ENCODE results near the gene PRKAR1B.
"Not testable (repeated sequence)": the region's sequence is repeated elsewhere in the genome, so short reads cannot be mapped to it uniquely, and the experiment has no call there.

- TF ChIP-seq EZH2 (IDR thresholded peaks at IDR 0.05; ENCODE audit: borderline replicate concordance, low read length); CTCF (IDR thresholded peaks at IDR 0.05; ENCODE audit: low read length): not testable (repeated sequence)
These were observed 175.5 kb downstream of the PRKAR1B start for GRCh38 chr7:551615-551970.

Measured in OCI-LY1 (cell line).